Duodenal mucosa (tissue), 2 donors: ENCODE results near the gene CLEC4D.
"Not testable (repeated sequence)": the region's sequence is repeated elsewhere in the genome, so short reads cannot be mapped to it uniquely, and the experiment has no call there.

Experiments
- H3K27ac ChIP-seq: one replicate; pipeline ENCODE4 v1.7.0; 2013; ENCODE audit warnings: low read depth, low read length
- H3K27me3 ChIP-seq, 2 donors: one replicate each; pipeline ENCODE4 v1.7.0; 2013; ENCODE audit warnings: low read length in 2 of 2, control low read depth in 1 of 2; ENCODE audit not compliant: insufficient read depth in 2 of 2, control insufficient read depth in 1 of 2
- H3K36me3 ChIP-seq, 2 donors: one replicate each; pipeline ENCODE4 v1.7.0; 2013; ENCODE audit warnings: low read length in 2 of 2, control low read depth in 1 of 2; ENCODE audit not compliant: insufficient read depth in 2 of 2, control insufficient read depth in 1 of 2
- H3K4me1 ChIP-seq, 2 donors: one replicate each; pipeline ENCODE4 v1.7.0; 2013; ENCODE audit warnings: low read length in 2 of 2, control low read depth in 1 of 2; ENCODE audit not compliant: insufficient read depth in 2 of 2, control insufficient read depth in 1 of 2
- H3K4me3 ChIP-seq, 2 donors: one replicate each; pipeline ENCODE4 v1.7.0; 2013; ENCODE audit warnings: low read length in 2 of 2, low read depth in 1 of 2
- H3K9ac ChIP-seq, 2 donors: one replicate each; pipeline ENCODE4 v1.7.0; 2013; ENCODE audit warnings: low read length in 2 of 2, low read depth in 1 of 2
- H3K9me3 ChIP-seq, 2 donors: one replicate each; pipeline ENCODE4 v1.7.0; 2013; ENCODE audit warnings: low read length in 2 of 2, control low read depth in 1 of 2; ENCODE audit not compliant: control insufficient read depth in 1 of 2

The CLEC4D gene

DNA sequence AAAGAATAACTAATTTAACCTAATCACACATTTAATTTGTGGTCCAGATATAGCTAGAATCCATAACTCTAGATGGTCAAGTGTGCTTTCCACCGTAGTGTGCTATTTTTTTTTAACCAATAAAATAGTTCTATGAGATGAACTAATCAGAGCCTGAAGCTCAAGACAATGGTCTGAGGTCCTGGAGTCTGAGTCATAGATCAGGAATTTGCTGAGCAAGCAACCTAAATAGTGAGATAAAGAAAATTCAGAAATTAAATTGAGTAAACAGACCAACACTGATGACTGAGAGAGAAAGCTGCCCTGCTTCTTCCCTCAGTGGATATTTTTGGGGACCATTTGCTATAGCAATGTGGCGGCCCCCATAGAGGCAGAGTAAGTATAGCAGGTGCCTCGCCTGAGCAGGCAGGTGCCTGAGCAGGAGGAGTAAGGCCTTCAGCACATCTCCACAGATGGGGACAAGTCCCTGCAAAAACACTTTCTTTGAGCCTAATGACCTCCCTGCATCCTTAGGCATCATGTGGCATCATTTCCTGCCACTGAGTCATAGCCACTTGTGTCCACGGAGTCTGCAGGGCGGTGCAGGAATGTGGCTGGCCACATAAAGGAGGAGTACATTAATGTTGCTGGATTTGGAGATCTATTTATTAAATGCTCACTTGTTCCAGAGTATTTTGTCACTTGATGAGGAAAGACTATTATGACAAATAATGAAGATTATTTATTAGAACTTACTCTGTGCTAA lies 41.3 kb downstream of the CLEC4D start:
- no peak overlapping the region for H3K27ac ChIP-seq
- H3K36me3 ChIP-seq, result no peaks in the 10 kb centered on the region
- no peaks in the 10 kb centered on the region for H3K9me3 ChIP-seq

DNA sequence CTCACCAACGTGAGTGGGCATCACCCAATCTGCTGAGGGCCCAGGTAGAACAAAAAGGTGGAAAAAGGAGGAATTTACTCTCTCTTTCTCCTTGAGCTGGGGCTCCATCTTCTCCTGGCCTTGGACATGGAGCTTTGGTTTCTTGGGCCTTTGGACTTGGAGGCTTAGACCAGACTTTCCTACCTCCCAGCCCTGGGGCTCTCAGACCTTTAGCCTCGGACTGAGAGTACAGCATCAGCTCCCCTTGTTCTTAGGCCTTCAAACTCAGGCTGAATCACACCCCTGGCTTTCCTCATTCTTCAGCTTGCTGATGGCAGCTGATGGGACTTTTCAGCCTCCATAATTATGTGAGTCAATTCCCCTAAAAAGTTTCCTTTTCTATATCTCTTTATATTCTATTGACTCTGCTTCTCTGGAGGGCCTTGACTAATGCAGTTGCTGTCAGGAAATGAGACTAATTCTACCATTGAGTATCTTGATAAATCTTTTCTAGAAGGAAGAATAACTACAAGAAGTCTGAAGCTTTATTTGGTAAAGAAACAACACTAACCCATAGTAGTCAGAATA lies 43.3 kb downstream of the CLEC4D start:
- Histone ChIP-seq H3K27ac (no peak overlapping the region), H3K4me1 (peaks cover 3% of the 10 kb centered on the region in 2 donors), H3K4me3 (no peak overlapping the region), H3K9me3 (no peaks in the 10 kb centered on the region), H3K9ac (no peak overlapping the region), H3K36me3 (no peaks in the 10 kb centered on the region), H3K27me3 (no peaks in the 10 kb centered on the region)

More for the DNA sequence above, 41.3 kb downstream of the CLEC4D start:
- Histone ChIP-seq H3K4me1 (peaks cover 0 to 3% of the 10 kb centered on the region in 2 donors), H3K27me3 (no peaks in the 10 kb centered on the region), H3K9ac (no peak overlapping the region), H3K4me3 (no peak overlapping the region)

GRCh38 chr12:8559676-8560075 lies 46.4 kb downstream of the CLEC4D start:
- Histone ChIP-seq H3K36me3 (no peaks in the 10 kb centered on the region), H3K27ac (no peak overlapping the region), H3K27me3 (no peaks in the 10 kb centered on the region), H3K9ac (no peak overlapping the region), H3K9me3 (no peaks in the 10 kb centered on the region), H3K4me3 (no peak overlapping the region), H3K4me1 (peaks cover 0 to 3% of the 10 kb centered on the region in 2 donors)

- Histone ChIP-seq H3K9ac (no peak overlapping the region), H3K36me3 (no peaks in the 10 kb centered on the region), H3K27ac (no peak overlapping the region), H3K4me3 (no peak overlapping the region), H3K4me1 (peaks cover 0 to 3% of the 10 kb centered on the region in 2 donors), H3K9me3 (no peaks in the 10 kb centered on the region), H3K27me3 (no peaks in the 10 kb centered on the region)
These were observed 47.7 kb downstream of the CLEC4D start for GRCh38 chr12:8561011-8561410.

GRCh38 chr12:8562310-8562709 lies 49.0 kb downstream of the CLEC4D start:
- Histone ChIP-seq H3K9ac (no peak overlapping the region), H3K36me3 (no peaks in the 10 kb centered on the region), H3K4me1 (peaks cover 0 to 3% of the 10 kb centered on the region in 2 donors), H3K9me3 (no peaks in the 10 kb centered on the region), H3K4me3 (no peak overlapping the region), H3K27ac (no peak overlapping the region), H3K27me3 (no peaks in the 10 kb centered on the region)

DNA sequence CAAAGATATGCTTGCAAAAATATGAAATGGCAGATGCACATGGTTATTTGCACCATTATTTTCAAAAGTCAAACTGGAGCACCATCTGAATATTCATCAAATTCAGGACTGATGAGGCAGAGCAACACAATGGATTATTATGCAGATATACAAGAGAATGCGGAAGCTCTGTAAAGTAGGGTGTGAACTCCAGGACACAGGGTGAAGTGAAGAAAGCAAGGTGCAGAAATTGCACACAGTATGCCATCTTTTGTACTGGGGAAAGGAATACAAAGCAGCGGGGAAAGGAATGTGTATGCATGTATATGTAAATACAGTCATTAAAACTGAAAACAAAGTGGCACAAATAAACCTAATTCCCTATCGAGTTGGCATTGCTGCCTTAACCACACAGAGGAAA lies 50.1 kb downstream of the CLEC4D start:
- H3K27ac ChIP-seq, result no peak overlapping the region
- peaks cover 0 to 3% of the 10 kb centered on the region in 2 donors for H3K4me1 ChIP-seq
- H3K36me3 ChIP-seq, result no peaks in the 10 kb centered on the region
- no peaks in the 10 kb centered on the region for H3K27me3 ChIP-seq
- no peaks in the 10 kb centered on the region for H3K9me3 ChIP-seq
- no peak overlapping the region for H3K4me3 ChIP-seq
- H3K9ac ChIP-seq, result no peak overlapping the region

DNA sequence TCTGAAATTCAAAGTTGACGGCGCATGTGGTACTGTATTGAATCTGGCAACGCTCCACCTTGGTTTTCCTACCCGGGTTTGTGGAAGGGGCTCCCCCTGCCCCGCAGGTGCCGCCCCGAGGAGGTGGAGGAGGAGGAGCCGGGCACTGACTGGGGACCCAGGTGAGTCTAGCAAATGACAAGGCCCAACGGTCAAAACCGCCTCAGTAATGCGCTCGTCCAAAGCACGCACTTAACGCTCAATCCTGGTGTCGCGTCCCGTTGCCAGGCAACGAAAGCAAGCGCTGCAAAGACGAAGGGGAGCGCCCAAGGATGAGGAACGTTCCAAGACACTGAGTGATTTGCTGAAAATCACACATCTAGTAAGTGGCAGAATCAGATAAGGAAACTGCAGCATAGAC lies 51.4 kb downstream of the CLEC4D start:
- no peak overlapping the region for H3K4me3 ChIP-seq
- no peak overlapping the region for H3K9ac ChIP-seq
- H3K9me3 ChIP-seq, result no peaks in the 10 kb centered on the region
- H3K27ac ChIP-seq, result no peak overlapping the region
- no peaks in the 10 kb centered on the region for H3K27me3 ChIP-seq
- peaks cover 0 to 3% of the 10 kb centered on the region in 2 donors for H3K4me1 ChIP-seq
- no peaks in the 10 kb centered on the region for H3K36me3 ChIP-seq

DNA sequence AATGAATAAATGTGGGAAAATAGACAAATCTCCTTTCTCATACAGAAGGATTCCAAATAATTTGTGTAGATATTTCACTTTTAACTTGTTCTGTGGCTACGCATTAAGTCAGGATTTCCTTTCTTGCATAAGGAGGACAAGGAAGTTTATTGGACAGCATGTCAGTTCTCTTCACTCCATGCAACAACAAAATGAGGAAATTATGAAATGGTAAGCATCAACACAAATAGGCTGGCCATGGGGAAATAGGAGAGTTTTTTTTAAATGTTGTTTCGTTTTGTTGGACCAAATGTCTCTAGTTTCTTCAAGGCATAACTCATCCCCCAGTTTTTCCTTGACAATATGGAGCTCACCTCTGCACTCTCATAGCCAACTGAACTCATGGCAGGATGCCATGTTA lies 52.7 kb downstream of the CLEC4D start:
- not testable (repeated sequence) for H3K4me3 ChIP-seq, H3K4me1 ChIP-seq, H3K9ac ChIP-seq, H3K36me3 ChIP-seq, H3K27me3 ChIP-seq, H3K27ac ChIP-seq, H3K9me3 ChIP-seq

DNA sequence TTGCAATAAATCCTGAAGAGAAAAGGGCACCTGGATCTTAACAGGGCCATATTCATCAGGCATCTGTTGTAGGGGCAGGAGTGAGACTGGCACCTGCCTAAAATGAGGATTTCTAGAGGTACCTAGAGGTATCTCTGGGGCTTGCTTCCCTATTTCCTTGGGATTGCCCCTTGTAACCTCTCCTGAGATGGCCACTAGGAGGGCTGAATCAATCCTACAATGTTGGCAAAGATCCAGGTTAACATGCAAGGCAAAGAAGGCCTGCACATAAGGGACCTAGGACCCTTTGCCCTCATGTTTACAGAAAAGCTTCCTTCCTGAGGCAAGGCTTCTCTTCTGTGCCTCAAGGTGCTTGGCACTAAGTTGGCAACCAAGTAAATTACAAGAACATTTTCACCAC lies 53.2 kb downstream of the CLEC4D start:
- Histone ChIP-seq H3K27me3 (no peaks in the 10 kb centered on the region), H3K9ac (no peak overlapping the region), H3K9me3 (no peaks in the 10 kb centered on the region), H3K36me3 (no peaks in the 10 kb centered on the region), H3K27ac (no peak overlapping the region), H3K4me1 (no peaks in the 10 kb centered on the region), H3K4me3 (no peak overlapping the region)
